Measurements from ENCODE around the gene IL19. TPM values are rescaled to one million over a fixed set of nuclear protein-coding genes. Genes with fewer than 3 reads are reported as not detected.
A peak's percentile ranks its signal among the peaks of the same experiment; 100 is the strongest.
"Not testable (repeated sequence)": the region's sequence is repeated elsewhere in the genome, so short reads cannot be mapped to it uniquely, and the experiment has no call there.

The IL19 gene
- total RNA-seq, 2 donors from 2014 or later: not detected

GRCh38 chr1:206754011-206754410, 16.6 kb upstream of the IL19 start:
- Mint-ChIP-seq H3K27me3 (no peaks in the 10 kb centered on the region), H3K36me3 (ENCODE audit: low read depth) (no peaks in the 10 kb centered on the region), H3K4me1 (peaks cover 14% of the 10 kb centered on the region), H3K27ac (no peak overlapping the region), H3K4me3 (no peak overlapping the region), H3K9me3 (peaks cover 3% of the 10 kb centered on the region)
- no peak for ATAC-seq (replicated peaks)

GRCh38 chr1:206757524-206758266, 12.9 kb upstream of the IL19 start:
- Mint-ChIP-seq H3K36me3 (ENCODE audit: low read depth) (no peaks in the 10 kb centered on the region), H3K4me3 (no peak overlapping the region), H3K9me3 (peaks cover 3% of the 10 kb centered on the region), H3K4me1 (peaks cover 14% of the 10 kb centered on the region), H3K27me3 (no peaks in the 10 kb centered on the region), H3K27ac (no peak overlapping the region)
- peak; percentile 93 for ATAC-seq (replicated peaks)

- Mint-ChIP-seq H3K27me3 (no peaks in the 10 kb centered on the region), H3K4me1 (peaks cover 14% of the 10 kb centered on the region), H3K27ac (no peak overlapping the region), H3K36me3 (ENCODE audit: low read depth) (no peaks in the 10 kb centered on the region), H3K4me3 (no peak overlapping the region), H3K9me3 (no peaks in the 10 kb centered on the region)
- ATAC-seq (replicated peaks): no peak
Measured at GRCh38 chr1:206760590-206760989, 10.0 kb upstream of the IL19 start.

- H3K9me3 Mint-ChIP-seq: no peaks in the 10 kb centered on the region
- no peaks in the 10 kb centered on the region for H3K27me3 Mint-ChIP-seq
- no peak for ATAC-seq (replicated peaks)
- H3K36me3 Mint-ChIP-seq (ENCODE audit: low read depth): no peaks in the 10 kb centered on the region
- H3K4me1 Mint-ChIP-seq: peaks cover 17% of the 10 kb centered on the region
- no peak overlapping the region for H3K27ac Mint-ChIP-seq
- H3K4me3 Mint-ChIP-seq: no peak overlapping the region
Measured at GRCh38 chr1:206761159-206761768, 9.3 kb upstream of the IL19 start.

DNA sequence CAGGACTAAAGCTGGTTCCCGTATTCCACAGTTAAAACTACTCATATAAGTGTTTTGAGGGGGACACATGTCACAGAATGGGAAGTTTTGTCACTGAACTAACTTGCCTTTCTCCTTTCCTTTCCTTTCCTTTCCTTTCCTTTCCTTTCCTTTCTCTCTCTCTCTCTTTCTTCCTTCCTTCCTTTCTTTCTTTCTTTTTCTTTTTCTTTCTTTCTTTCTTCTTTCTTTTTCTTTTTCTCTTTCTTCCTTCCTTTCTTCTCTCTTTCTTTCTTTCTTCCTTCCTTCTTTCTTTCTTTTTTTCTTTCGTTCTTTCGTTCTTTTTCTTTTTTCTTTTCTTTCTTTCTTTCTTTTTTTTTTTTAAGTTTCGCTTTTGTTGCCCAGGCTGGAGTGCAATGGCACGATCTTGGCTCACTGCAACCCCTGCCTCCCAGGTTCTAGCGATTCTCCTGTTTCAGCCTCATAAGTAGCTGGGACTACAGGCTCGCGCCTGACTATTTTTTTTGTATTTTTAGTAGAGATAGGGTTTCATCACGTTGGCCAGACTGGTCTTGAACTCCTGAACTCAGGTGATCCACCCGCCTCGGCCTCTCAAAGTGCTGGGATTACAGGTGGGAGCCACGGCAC, 7.7 kb upstream of the IL19 start:
- H3K27ac Mint-ChIP-seq; H3K4me3 Mint-ChIP-seq; ATAC-seq (replicated peaks); H3K36me3 Mint-ChIP-seq (ENCODE audit: low read depth); H3K9me3 Mint-ChIP-seq; H3K27me3 Mint-ChIP-seq: not testable (repeated sequence)
- H3K4me1 Mint-ChIP-seq: peaks cover 23% of the 10 kb centered on the region

- ATAC-seq (replicated peaks): peak; percentile 24
- Mint-ChIP-seq H3K4me3 (peak overlapping the region; percentile 55), H3K4me1 (peaks cover 48% of the 10 kb centered on the region)
- not testable (repeated sequence) for H3K9me3 Mint-ChIP-seq; H3K36me3 Mint-ChIP-seq (ENCODE audit: low read depth); H3K27ac Mint-ChIP-seq; H3K27me3 Mint-ChIP-seq
Measured at GRCh38 chr1:206765771-206766170, 4.8 kb upstream of the IL19 start.

GRCh38 chr1:206766251-206766856, 4.2 kb upstream of the IL19 start:
- H3K4me3 Mint-ChIP-seq: peak overlapping the region; percentile 55
- no peaks in the 10 kb centered on the region for H3K9me3 Mint-ChIP-seq
- ATAC-seq (replicated peaks): peak; percentile 81
- peak overlapping the region; percentile 80 for H3K27ac Mint-ChIP-seq
- peaks cover 4% of the 10 kb centered on the region for H3K27me3 Mint-ChIP-seq
- H3K36me3 Mint-ChIP-seq (ENCODE audit: low read depth): no peaks in the 10 kb centered on the region
- H3K4me1 Mint-ChIP-seq: peaks cover 54% of the 10 kb centered on the region

DNA sequence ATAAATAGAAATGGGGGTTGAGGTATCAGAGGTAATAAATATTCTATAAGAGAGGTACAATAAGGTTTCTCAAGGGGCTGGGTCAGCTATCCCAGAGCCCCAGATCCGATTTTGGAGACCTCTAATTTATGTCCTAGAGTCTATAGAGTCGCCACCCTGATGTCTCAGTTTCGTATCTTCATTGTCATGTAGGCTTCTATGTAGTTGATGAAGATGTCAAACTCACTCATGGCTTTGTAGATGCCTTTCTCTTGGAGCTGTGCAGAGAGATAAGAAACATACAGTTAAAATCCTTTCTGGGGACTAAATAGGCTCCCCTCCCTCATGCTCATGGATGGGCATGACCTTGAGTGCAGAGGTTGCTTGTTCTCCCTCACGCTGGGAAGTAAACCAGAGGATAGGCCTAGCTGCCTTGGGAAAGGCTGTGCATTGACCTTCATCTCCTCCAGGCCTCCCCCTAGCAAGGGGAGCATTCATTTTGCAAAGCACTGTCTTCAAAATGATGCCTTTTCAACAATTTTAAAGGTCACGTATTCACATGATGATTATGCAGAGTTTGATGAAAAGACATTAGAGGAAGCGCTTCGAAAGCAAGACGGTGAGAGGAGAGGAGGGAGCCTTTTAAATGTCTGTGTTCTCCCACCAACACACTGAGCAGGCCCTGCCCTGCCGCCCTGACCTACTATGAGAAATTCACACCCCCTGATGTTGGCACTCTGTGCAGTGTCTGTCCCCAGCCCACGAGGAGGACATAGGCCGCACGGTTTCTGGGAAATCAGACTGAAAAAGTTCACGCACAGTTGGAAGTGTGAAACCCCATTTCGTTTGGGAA, 1.9 kb upstream of the IL19 start:
- no peak for ATAC-seq (replicated peaks)
- H3K27ac Mint-ChIP-seq: no peak overlapping the region
- no peaks in the 10 kb centered on the region for H3K9me3 Mint-ChIP-seq
- H3K27me3 Mint-ChIP-seq: peaks cover 10% of the 10 kb centered on the region
- peaks cover 59% of the 10 kb centered on the region for H3K4me1 Mint-ChIP-seq
- H3K36me3 Mint-ChIP-seq (ENCODE audit: low read depth): no peaks in the 10 kb centered on the region
- peak overlapping the region; percentile 55 for H3K4me3 Mint-ChIP-seq

- Mint-ChIP-seq H3K36me3 (ENCODE audit: low read depth) (no peaks in the 10 kb centered on the region), H3K27ac (no peak overlapping the region), H3K27me3 (peaks cover 10% of the 10 kb centered on the region), H3K4me1 (peaks cover 59% of the 10 kb centered on the region), H3K4me3 (peak overlapping the region; percentile 40), H3K9me3 (no peaks in the 10 kb centered on the region)
- ATAC-seq (replicated peaks): peak; percentile 77
Measured at GRCh38 chr1:206769304-206769731, 1.3 kb upstream of the IL19 start.

DNA sequence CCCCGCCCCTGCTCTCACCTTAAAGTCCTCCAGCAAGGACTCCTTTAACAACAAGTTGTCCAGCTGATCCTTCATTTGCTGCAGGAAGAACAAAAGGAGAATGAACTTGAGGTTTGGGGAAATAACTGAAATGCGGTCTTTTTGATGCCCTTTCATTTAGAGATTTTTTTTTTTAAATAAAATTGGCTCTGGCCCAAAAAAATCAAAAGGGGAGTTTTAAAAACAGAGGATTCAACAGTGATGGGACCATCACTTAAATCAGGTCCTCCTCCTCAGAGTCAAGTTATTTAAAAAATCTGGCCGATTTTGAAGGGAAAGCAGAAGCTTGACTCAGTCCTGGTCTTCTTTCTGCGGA, 742 bp downstream of the IL19 start:
- no peak overlapping the region for H3K27ac Mint-ChIP-seq

DNA sequence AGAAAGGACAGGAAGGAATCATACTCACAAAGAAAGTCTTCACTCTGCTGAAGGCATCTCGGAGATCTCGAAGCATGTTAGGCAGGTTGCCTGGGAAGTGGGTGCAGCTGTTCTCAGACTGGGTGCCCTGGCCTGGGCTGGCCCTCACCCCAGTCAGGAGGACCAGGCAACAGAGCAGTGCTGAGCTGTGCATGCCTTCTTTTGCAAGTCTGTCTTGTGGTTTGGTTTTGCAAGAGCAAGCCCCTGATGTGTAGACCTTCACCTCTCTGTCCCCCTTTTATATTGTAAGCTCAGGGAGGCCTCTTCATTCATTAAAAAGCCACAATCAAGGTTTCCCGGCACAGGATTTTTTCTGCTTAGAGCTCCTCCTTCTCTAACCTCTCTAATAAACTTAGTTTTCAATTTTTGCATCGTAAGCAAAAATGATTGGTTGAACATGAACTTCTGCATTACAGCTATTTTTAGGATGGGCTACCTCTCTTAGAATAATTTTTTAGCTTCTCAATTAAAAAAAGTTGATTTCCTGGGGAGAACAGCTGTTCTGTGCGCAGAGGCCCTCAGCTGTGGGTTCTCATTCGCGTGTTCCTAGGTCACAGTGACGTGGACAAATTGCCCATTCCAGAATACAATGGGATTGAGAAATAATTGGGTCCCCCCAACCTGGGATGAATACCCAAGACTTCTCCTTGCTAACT, 1.8 kb downstream of the IL19 start, which contains the start of gene IL10:
IL10 (minus strand) TSS at position 252 of the 695 bp plus-strand sequence; CDS start at position 193, 59 bp downstream.
- Mint-ChIP-seq H3K27ac (no peak within 1 kb of the TSS), H3K4me3 (peak within 1 kb of the TSS; percentile 40), H3K27me3 (peaks cover 10% of the 10 kb centered on the region), H3K36me3 (ENCODE audit: low read depth) (no peaks in the 10 kb centered on the region), H3K4me1 (peaks cover 43% of the 10 kb centered on the region), H3K9me3 (no peaks in the 10 kb centered on the region)
- ATAC-seq (replicated peaks): no peak

More for the DNA sequence above, 742 bp downstream of the IL19 start:
- ATAC-seq (replicated peaks): no peak
- Mint-ChIP-seq H3K27me3 (peaks cover 10% of the 10 kb centered on the region), H3K36me3 (ENCODE audit: low read depth) (no peaks in the 10 kb centered on the region), H3K4me3 (peak overlapping the region; percentile 40), H3K9me3 (no peaks in the 10 kb centered on the region), H3K4me1 (peaks cover 51% of the 10 kb centered on the region)

DNA sequence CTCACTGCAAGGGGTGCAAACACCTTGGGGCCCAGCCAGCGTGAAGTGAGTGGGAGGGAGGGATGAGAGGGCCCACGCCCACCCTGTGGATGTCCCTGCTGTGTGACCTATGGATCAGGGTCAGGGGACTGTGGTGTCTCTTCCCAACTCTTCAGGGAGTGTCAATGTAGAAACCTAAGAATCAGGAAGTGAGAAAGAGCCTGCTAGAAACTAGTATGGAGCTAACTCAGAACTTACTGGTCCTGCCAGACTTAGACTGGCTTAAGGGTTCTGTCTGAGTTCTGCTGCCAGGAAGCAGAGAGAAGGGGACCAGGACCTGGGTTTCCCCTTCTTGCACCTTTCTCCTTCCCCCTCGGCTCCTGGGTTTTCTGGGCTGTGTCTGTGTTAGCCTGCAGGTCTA, 3.5 kb downstream of the IL19 start:
- no peaks in the 10 kb centered on the region for H3K9me3 Mint-ChIP-seq
- no peak for ATAC-seq (replicated peaks)
- peaks cover 34% of the 10 kb centered on the region for H3K4me1 Mint-ChIP-seq
- peaks cover 10% of the 10 kb centered on the region for H3K27me3 Mint-ChIP-seq
- H3K4me3 Mint-ChIP-seq: no peak overlapping the region
- H3K36me3 Mint-ChIP-seq (ENCODE audit: low read depth): no peaks in the 10 kb centered on the region
- no peak overlapping the region for H3K27ac Mint-ChIP-seq

GRCh38 chr1:206776229-206776628, 5.7 kb downstream of the IL19 start:
- H3K9me3 Mint-ChIP-seq: no peaks in the 10 kb centered on the region
- ATAC-seq (replicated peaks): no peak
- peaks cover 13% of the 10 kb centered on the region for H3K4me1 Mint-ChIP-seq
- H3K4me3 Mint-ChIP-seq: no peak overlapping the region
- no peak overlapping the region for H3K27ac Mint-ChIP-seq
- no peaks in the 10 kb centered on the region for H3K36me3 Mint-ChIP-seq (ENCODE audit: low read depth)
- H3K27me3 Mint-ChIP-seq: peaks cover 6% of the 10 kb centered on the region

Data from activated T-helper 17 cell treated with anti-CD3 and anti-CD28 coated beads, Interleukin-2, amount 50 U/mL, for 72 hours (primary cell).